HepG2 (cell line): Measurements from ENCODE around the gene SEC31B. TPM values are rescaled to one million over a fixed set of nuclear protein-coding genes. Genes with fewer than 3 reads are reported as not detected.

ENCODE experiments used
- ATAC-seq: fragments of 200-7000 bp; cut with Tn5 transposase; 3 replicates; pipeline ENCODE4 v1.9.1; 2020; ENCODE audit warnings: mild to moderate bottlenecking, moderate library complexity
- BruUV-seq: library from RNA; stranded (reverse); fragments of 400-500 nt; replicated peaks from 2 replicates; lab custom pipeline; 2021; lab: Mats Ljungman, UMichigan
- CTCF ChIA-PET: fragments of 300-600 bp; formaldehyde crosslinking; extraction: SDS; loops from one replicate; lab custom pipeline; 2021; ENCODE audit warnings: low total read pairs, inconsistent platforms, low intra/inter-chr PET ratio; lab: Yijun Ruan, JAX
- POLR2A ChIA-PET: fragments of 350-600 bp; sonication (Branson Sonifier 250); formaldehyde crosslinking; loops from one replicate; lab custom pipeline; 2020; ENCODE audit warnings: antibody characterized with exemption, inconsistent platforms; lab: Yijun Ruan, JAX
- DNase-seq: peaks from one replicate; pipeline ENCODE4 v3.0.0-alpha.2; 2015; ENCODE audit warnings: low spot score
- FAIRE-seq: peaks from 3 replicates; lab custom pipeline; 2011; peaks lifted over from hg19 to GRCh38; lab: Jason Lieb, UNC
- H2AFZ ChIP-seq: one replicate; pipeline ENCODE4 v1.6.1; 2011; ENCODE audit warnings: low read length, inconsistent platforms
- H3K27ac ChIP-seq: fragments of 300-600 bp; 3 replicates; pipeline ENCODE4 v1.8.0; 2011; ENCODE audit warnings: mixed run types, mild to moderate bottlenecking, mixed read lengths, low read length, inconsistent platforms; ENCODE audit not compliant: insufficient read depth; ENCODE audit errors: extremely low read length
- H3K27me3 ChIP-seq, 2 experiments: fragments of 200-600 bp in 1 of 2; 2 replicates in 1 of 2; 3 replicates in 1 of 2; pipeline versions ENCODE4 v1.6.0 to v1.8.0; 2011; ENCODE audit warnings: low read length in 2 of 2, mild to moderate bottlenecking in 2 of 2, moderate library complexity in 2 of 2, inconsistent platforms in 1 of 2; ENCODE audit not compliant: insufficient read depth in 2 of 2, control insufficient read depth in 1 of 2
- H3K36me3 ChIP-seq, 2 experiments: fragments of 200-600 bp in 1 of 2; replicated peaks in 1 of 2; 2 replicates in 1 of 2; 3 replicates in 1 of 2; pipeline versions ENCODE4 v1.5.1 to v1.8.0; 2011; ENCODE audit warnings: low read length in 2 of 2, inconsistent platforms in 1 of 2; ENCODE audit not compliant: insufficient read depth in 2 of 2, control insufficient read depth in 1 of 2
- H3K4me1 ChIP-seq: 2 replicates; pipeline ENCODE4 v1.5.1; 2012; ENCODE audit warnings: low read length, inconsistent platforms; ENCODE audit not compliant: insufficient read depth
- H3K4me2 ChIP-seq: 2 replicates; pipeline ENCODE4 v1.6.0; 2011; ENCODE audit warnings: low read depth, low read length, inconsistent platforms
- H3K4me3 ChIP-seq, 3 experiments: fragments of 200-600 bp in 1 of 3; sonication (generic), shearing (Covaris generic) in 1 of 3; replicated peaks in 1 of 3; 2 replicates each; pipeline ENCODE4 v1.5.1; 2011 to 2016; ENCODE audit warnings: low read length in 3 of 3, inconsistent platforms in 2 of 3, low read depth in 2 of 3, mild to moderate bottlenecking in 2 of 3, control low read depth in 1 of 3, mixed read lengths in 1 of 3; ENCODE audit not compliant: insufficient read depth in 1 of 3
- H3K79me2 ChIP-seq: one replicate; pipeline ENCODE4 v1.6.1; 2011; ENCODE audit warnings: low read length, inconsistent platforms; ENCODE audit not compliant: insufficient read depth
- H3K9ac ChIP-seq: 2 replicates; pipeline ENCODE4 v1.6.0; 2011; ENCODE audit warnings: mild to moderate bottlenecking, low read depth, low read length, inconsistent platforms; ENCODE audit not compliant: insufficient read depth
- H3K9me3 ChIP-seq: 2 replicates; pipeline ENCODE4 v1.5.1; 2012; ENCODE audit warnings: mild to moderate bottlenecking, low read length
- H4K20me1 ChIP-seq: 2 replicates; pipeline ENCODE4 v1.6.0; 2011; ENCODE audit warnings: inconsistent platforms, mild to moderate bottlenecking, low read length, moderate library complexity; ENCODE audit not compliant: insufficient read depth
- ETS1 ChIP-seq: sonication (generic); formaldehyde crosslinking; IDR thresholded peaks from 2 replicates; pipeline ENCODE4 v1.4.0; 2020; ENCODE audit warnings: missing genetic modification reagents
- PATZ1 ChIP-seq: sonication (generic); formaldehyde crosslinking; IDR thresholded peaks from 2 replicates; pipeline ENCODE4 v1.4.0; 2020; ENCODE audit warnings: missing genetic modification reagents
- SMARCC2 ChIP-seq: fragments of 450-650 bp; IDR thresholded peaks from 2 replicates; pipeline ENCODE4 v1.6.1; 2017; ENCODE audit warnings: antibody characterized with exemption, mild to moderate bottlenecking
- ZNF33B ChIP-seq: sonication (generic); formaldehyde crosslinking; IDR thresholded peaks from 2 replicates; pipeline ENCODE4 v1.5.1; 2020; ENCODE audit warnings: mild to moderate bottlenecking, missing genetic modification reagents
- ZSCAN20 ChIP-seq: sonication (generic); formaldehyde crosslinking; IDR thresholded peaks from 2 replicates; pipeline ENCODE4 v1.4.0; 2020; ENCODE audit warnings: missing genetic modification reagents, mild to moderate bottlenecking, borderline replicate concordance
- ZSCAN22 ChIP-seq: sonication (generic); formaldehyde crosslinking; IDR thresholded peaks from 2 replicates; pipeline ENCODE4 v1.4.0; 2020; ENCODE audit warnings: mild to moderate bottlenecking, missing genetic modification reagents
- WGBS: methylation state at CpG from one replicate; pipeline ENCODE4 v1.1.6; 2017; ENCODE audit warnings: low lambda C conversion rate; 5-methylcytosine and 5-hydroxymethylcytosine counted together
- in situ Hi-C: cut with HindIII; loops from 2 replicates; pipeline ENCODE4 v1.10.0; 2017; ENCODE audit warnings: low pct_unique_long_range_greater_than_20kb; ENCODE audit not compliant: extremely low pct_ligation_motif_present
- intact Hi-C: fragments of 100-400 bp; cut with micrococcal nuclease; formaldehyde crosslinking; loops from one replicate; pipeline ENCODE4 v1.10.0; 2022; ENCODE audit not compliant: unreplicated experiment
- polyA plus RNA-seq, 8 experiments: library from polyadenylated mRNA; depleted of rRNA in 3 of 8; stranded (reverse) in 7 of 8; unstranded in 1 of 8; fragments of >200 nt; fragmentation: Illumina TruSeq in 4 of 8; extraction: Trizol in 4 of 8; gene quantifications; 2 replicates each; pipeline versions ENCODE4 v1.2.1 to v1.2.3, GENCODE V29; 2011 to 2016; ENCODE audit warnings: low read depth in 4 of 8, missing spikeins in 1 of 8, mixed read lengths in 1 of 8; ENCODE audit not compliant: insufficient read depth in 1 of 8
- total RNA-seq, 5 experiments: library from RNA; depleted of rRNA; stranded (reverse); fragments of >200 nt; fragmentation: Illumina TruSeq; extraction: Trizol; gene quantifications; 2 replicates each; pipeline ENCODE4 v1.2.3, GENCODE V29; 2016; ENCODE audit warnings: low read depth in 1 of 5

SEC31B gene
- total and polyA plus RNA-seq, 2 of the 13 experiments (the other 11 are each of a cell fraction or from before 2014, with no cell fraction given): 2.0 to 8.3 TPM

GRCh38 chr10:100489396-100489795 lies 30.3 kb downstream of the SEC31B start:
- ChIA-PET CTCF (no interaction called here), POLR2A (no interaction called here)
- in situ Hi-C loops (no loop called here), intact Hi-C loops (no loop called here)
- WGBS: 96% methylated on average over 5 of the region's 5 CpGs
- Histone ChIP-seq H3K4me2 (no peak overlapping the region), H2AFZ (no peak overlapping the region), H3K27me3 (no peaks in the 10 kb centered on the region), H3K9me3 (no peaks in the 10 kb centered on the region), H3K4me3 (no peak overlapping the region), H3K79me2 (no peaks in the 10 kb centered on the region), H4K20me1 (no peaks in the 10 kb centered on the region), H3K9ac (no peak overlapping the region), H3K36me3 (peaks cover 0 to 3% of the 10 kb centered on the region in 2 experiments; a peak in 1 of 5 replicates), H3K4me1 (no peaks in the 10 kb centered on the region), H3K27ac (no peak overlapping the region)
- DNase-seq (no peak), FAIRE-seq (no peak), ATAC-seq (no peak)
- BruUV-seq: no TSS peak
- TF ChIP-seq ZNF33B (no peak), ETS1 (no peak), SMARCC2 (no peak), ZSCAN22 (no peak), PATZ1 (CRISPR knock-in tag) (no peak), ZSCAN20 (no peak)
